ENCODE measurements around the gene WDR6.

The WDR6 gene

DNA sequence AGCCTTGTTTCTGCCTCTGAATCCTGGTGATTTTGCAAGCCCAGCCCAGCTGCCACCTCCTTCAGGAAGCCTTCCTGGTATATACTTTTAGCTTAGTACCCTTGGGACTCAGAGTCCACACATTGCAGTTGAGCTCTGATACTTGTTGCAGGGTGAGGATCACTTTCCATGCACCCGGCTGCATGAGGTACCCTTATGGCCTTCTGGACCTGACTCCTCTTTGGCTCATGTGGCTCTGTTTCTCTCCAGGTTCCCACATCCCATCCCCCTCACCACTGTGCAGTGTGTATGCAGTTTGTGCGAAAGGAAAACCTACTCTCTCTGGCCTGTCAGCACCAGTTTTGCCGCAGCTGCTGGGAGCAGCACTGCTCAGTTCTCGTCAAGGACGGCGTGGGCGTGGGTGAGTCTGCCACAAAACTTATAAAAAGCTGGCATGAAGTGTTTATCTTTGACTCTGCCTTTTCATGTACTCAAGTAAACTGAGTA lies 40.3 kb upstream of the WDR6 start:
- TF ChIP-seq, protein P1, sequence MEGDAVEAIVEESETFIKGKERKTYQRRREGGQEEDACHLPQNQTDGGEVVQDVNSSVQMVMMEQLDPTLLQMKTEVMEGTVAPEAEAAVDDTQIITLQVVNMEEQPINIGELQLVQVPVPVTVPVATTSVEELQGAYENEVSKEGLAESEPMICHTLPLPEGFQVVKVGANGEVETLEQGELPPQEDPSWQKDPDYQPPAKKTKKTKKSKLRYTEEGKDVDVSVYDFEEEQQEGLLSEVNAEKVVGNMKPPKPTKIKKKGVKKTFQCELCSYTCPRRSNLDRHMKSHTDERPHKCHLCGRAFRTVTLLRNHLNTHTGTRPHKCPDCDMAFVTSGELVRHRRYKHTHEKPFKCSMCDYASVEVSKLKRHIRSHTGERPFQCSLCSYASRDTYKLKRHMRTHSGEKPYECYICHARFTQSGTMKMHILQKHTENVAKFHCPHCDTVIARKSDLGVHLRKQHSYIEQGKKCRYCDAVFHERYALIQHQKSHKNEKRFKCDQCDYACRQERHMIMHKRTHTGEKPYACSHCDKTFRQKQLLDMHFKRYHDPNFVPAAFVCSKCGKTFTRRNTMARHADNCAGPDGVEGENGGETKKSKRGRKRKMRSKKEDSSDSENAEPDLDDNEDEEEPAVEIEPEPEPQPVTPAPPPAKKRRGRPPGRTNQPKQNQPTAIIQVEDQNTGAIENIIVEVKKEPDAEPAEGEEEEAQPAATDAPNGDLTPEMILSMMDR (IDR thresholded peaks at IDR 0.05; ENCODE audit: borderline replicate concordance, insufficient read depth, low read depth, low read length), result no peak
- H3K4me3 ChIP-seq (ENCODE audit: low read depth, low read length), result no peak overlapping the region

GRCh38 chr3:48970586-48970985 lies 36.6 kb upstream of the WDR6 start:
- TF ChIP-seq, protein P1 (IDR thresholded peaks at IDR 0.05; ENCODE audit: borderline replicate concordance, insufficient read depth, low read depth, low read length), result no peak
- H3K4me3 ChIP-seq (ENCODE audit: low read depth, low read length), result no peak overlapping the region

DNA sequence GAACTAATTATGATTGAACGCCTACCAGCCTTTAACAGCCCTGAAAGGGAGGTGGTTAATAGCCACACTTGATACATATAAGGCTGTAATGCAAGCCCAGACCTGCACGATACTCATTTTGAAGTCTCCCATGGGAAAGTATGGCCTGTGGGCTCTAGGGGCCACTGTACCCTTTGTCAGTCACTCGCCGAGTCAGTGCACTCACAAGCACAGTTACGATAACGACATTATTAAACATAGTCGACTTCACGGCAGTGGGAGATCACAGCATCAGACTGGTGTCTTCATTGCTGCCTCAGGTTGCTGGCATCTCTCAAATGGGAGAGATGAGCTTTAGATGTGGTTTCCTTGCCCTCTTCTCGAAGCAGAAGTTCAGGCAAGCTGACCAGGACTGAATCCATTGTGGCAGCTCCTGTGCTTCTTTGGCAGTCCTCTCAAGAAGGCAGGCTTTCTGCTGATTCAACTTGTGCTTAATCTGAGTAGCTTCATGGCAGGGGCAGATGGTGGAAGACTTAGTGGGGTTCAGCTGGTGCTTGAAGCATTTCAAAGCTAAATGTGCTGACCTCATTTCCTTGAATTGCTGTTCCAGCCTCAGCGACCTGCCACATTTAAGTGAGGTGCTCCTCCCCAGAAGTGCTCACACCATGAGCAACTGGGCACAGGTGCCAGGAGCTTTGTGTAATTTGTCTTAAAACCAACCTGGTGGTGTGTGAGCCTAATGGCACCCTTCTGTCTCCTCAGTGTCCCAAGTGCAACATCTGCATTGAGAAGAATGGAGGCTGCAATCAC lies 32.9 kb upstream of the WDR6 start:
- TF ChIP-seq, protein P1 (IDR thresholded peaks at IDR 0.05; ENCODE audit: borderline replicate concordance, insufficient read depth, low read depth, low read length), result no peak
- no peak overlapping the region for H3K4me3 ChIP-seq (ENCODE audit: low read depth, low read length)

- H3K4me3 ChIP-seq (ENCODE audit: low read depth, low read length), result no peak overlapping the region
- TF ChIP-seq, protein P1 (IDR thresholded peaks at IDR 0.05; ENCODE audit: borderline replicate concordance, insufficient read depth, low read depth, low read length), result no peak
Measured at GRCh38 chr3:48979451-48979850, 27.7 kb upstream of the WDR6 start.

DNA sequence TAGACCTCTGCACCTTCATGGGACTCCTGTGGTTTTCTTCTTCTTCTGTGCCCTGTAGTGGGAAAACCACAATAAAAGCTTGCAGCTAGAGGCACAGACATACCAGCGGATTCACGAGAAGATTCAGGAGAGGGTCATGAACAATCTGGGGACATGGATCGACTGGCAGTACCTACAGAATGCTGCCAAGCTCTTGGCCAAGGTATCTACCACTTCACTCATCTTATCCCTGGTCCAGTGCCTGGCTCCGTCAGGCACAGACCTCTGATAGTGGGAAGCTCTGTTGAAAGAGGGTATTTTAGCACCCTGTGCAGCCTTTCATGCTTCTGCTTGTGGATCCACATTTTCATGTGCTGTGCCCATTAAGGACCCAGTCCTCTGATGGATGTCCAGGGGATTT lies 26.9 kb upstream of the WDR6 start:
- H3K4me3 ChIP-seq (ENCODE audit: low read depth, low read length), result no peak overlapping the region
- TF ChIP-seq, protein P1 (IDR thresholded peaks at IDR 0.05; ENCODE audit: borderline replicate concordance, insufficient read depth, low read depth, low read length), result no peak

DNA sequence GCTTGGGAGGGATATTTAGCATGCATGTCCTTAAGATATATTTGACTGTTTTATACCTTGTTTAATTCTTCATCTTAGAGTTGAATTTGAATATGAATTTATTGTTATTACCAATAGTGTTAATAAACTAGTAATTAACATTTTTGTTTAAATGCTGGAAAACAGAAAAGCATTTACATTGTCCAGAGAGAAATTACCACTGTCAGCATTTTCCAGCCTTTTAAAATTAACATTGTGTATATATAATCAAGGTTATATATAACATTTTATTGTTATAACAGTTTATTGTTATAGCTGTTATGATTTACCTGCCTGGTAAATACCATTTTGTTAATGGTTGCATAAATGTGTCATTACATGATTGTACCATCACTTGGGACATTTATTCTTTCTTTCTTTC lies 25.2 kb upstream of the WDR6 start:
- TF ChIP-seq, protein P1 (IDR thresholded peaks at IDR 0.05; ENCODE audit: borderline replicate concordance, insufficient read depth, low read depth, low read length), result no peak
- no peak overlapping the region for H3K4me3 ChIP-seq (ENCODE audit: low read depth, low read length)

DNA sequence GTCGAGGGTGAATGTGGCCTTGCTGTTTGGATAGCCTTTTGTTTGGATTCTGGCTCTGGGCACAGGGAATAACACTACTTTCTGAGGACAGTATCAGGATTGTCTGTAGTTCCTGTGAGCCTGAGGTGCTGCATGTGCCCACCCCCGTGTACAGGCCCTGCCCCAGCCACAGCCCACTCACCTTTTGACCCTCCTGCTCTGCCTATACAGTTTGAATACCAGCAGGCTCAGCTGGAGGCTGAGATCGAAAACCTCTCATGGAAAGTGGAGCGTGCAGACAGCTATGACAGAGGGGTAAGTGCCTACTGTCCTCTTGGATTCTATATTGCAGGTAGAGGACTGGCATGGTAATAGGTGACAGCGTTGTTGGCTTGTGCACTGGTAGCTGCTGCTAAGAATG lies 24.5 kb upstream of the WDR6 start:
- H3K4me3 ChIP-seq (ENCODE audit: low read depth, low read length), result no peak overlapping the region
- TF ChIP-seq, protein P1 (IDR thresholded peaks at IDR 0.05; ENCODE audit: borderline replicate concordance, insufficient read depth, low read depth, low read length), result no peak

Data from GM12875 (cell line).